Measurements from ENCODE around the gene OR2Z1.

GRCh38 chr19:8724276-8724675, 2.8 kb downstream of the OR2Z1 start:
- no peak for TF ChIP-seq TFAP4 (IDR thresholded peaks at IDR 0.05; ENCODE audit: borderline replicate concordance, low read depth)
- no peak for TF ChIP-seq BCLAF1 (IDR thresholded peaks at IDR 0.05)
- TF ChIP-seq CTCF (CRISPR knock-in tag; IDR thresholded peaks at IDR 0.05): no peak
- TF ChIP-seq POLR2A (IDR thresholded peaks at IDR 0.05; ENCODE audit: insufficient read depth in 1 of 2, low read depth in 2 of 2, low read length in 2 of 2): no peak
- TF ChIP-seq STAT6 (CRISPR knock-in tag; IDR thresholded peaks at IDR 0.05; ENCODE audit: borderline replicate concordance): no peak
- TF ChIP-seq CREB1 (IDR thresholded peaks at IDR 0.05): no peak
- no peak for TF ChIP-seq CREB1 (CRISPR knock-in tag; IDR thresholded peaks at IDR 0.05)
- no peak for TF ChIP-seq MAX (IDR thresholded peaks at IDR 0.05)
- no peak for TF ChIP-seq SRF (IDR thresholded peaks at IDR 0.05; ENCODE audit: low read depth, low read length)
- TF ChIP-seq POLR2AphosphoS5 (IDR thresholded peaks at IDR 0.05; ENCODE audit: low read depth, low read length): no peak
